GM19438 (cell line): ENCODE data around the gene OR10G8.
"Not testable (repeated sequence)": the region's sequence is repeated elsewhere in the genome, so short reads cannot be mapped to it uniquely, and the experiment has no call there.

ENCODE experiments used
- ATAC-seq: cut with Tn5 transposase; IDR thresholded peaks from one replicate; pipeline ENCODE4 v1.9.1; 2021; ENCODE audit warnings: low read depth; ENCODE audit not compliant: unreplicated experiment

The OR10G8 gene

GRCh38 chr11:124026498-124026897 is at the start of gene OR10G8:
Gene OR10G8, plus strand, starts transcription at chr11:124026798. Its CDS starts 2,825 bp downstream, at chr11:124029623.
- ATAC-seq = no peak

GRCh38 chr11:123977731-123978347 is 48.8 kb upstream of the OR10G8 start, which contains the start of gene OR10S1:
Gene OR10S1, minus strand, starts transcription at chr11:123977781. Its CDS starts 117 bp downstream, at chr11:123977664.
- ATAC-seq = no peak

- ATAC-seq = no peak
These were observed 47.3 kb upstream of the OR10G8 start for GRCh38 chr11:123979311-123979710.

- ATAC-seq = no peak
These were observed 31.5 kb upstream of the OR10G8 start, which contains the start of gene OR10G6 for GRCh38 chr11:123995119-123995518. Gene OR10G6, minus strand, starts transcription at chr11:123995161. Its CDS starts 0 bp downstream, at chr11:123995161.

- ATAC-seq = no peak
These were observed 13.9 kb upstream of the OR10G8 start, which contains the start of gene OR10G4 for GRCh38 chr11:124012697-124013096. Gene OR10G4, plus strand, starts transcription at chr11:124012997. Its CDS starts 2,578 bp downstream, at chr11:124015575.

- not testable (repeated sequence) for ATAC-seq
These were observed 10.8 kb upstream of the OR10G8 start for GRCh38 chr11:124015837-124016236.

GRCh38 chr11:124036666-124037065 is 10.1 kb downstream of the OR10G8 start:
- no peak for ATAC-seq

GRCh38 chr11:124039557-124039956 is 13.0 kb downstream of the OR10G8 start:
- ATAC-seq = no peak

GRCh38 chr11:124041254-124041653 is 14.7 kb downstream of the OR10G8 start, which contains the start of gene OR10G7:
Gene OR10G7, minus strand, starts transcription at chr11:124041325. Its CDS starts 2,324 bp downstream, at chr11:124039001.
- no peak for ATAC-seq

GRCh38 chr11:124043420-124043819 is 16.8 kb downstream of the OR10G8 start:
- no peak for ATAC-seq

GRCh38 chr11:124050748-124051147 is 24.1 kb downstream of the OR10G8 start:
- ATAC-seq = no peak

GRCh38 chr11:124052966-124053365 is 26.4 kb downstream of the OR10G8 start:
- ATAC-seq = no peak

- no peak for ATAC-seq
These were observed 42.1 kb downstream of the OR10G8 start for GRCh38 chr11:124068601-124069110.

- peak; percentile 78 for ATAC-seq
These were observed 43.1 kb downstream of the OR10G8 start for GRCh38 chr11:124069429-124070401.

- peak; percentile 80 for ATAC-seq
These were observed 44.5 kb downstream of the OR10G8 start for GRCh38 chr11:124070915-124071622.

- ATAC-seq = no peak
These were observed 45.0 kb downstream of the OR10G8 start for GRCh38 chr11:124071623-124071948.

GRCh38 chr11:124072147-124072546 is 45.5 kb downstream of the OR10G8 start:
- ATAC-seq = no peak

GRCh38 chr11:124074554-124074953 is 48.0 kb downstream of the OR10G8 start:
- no peak for ATAC-seq

GRCh38 chr11:124075492-124075840 is 48.9 kb downstream of the OR10G8 start:
- no peak for ATAC-seq

- ATAC-seq = peak; percentile 46
These were observed 49.4 kb downstream of the OR10G8 start for GRCh38 chr11:124075841-124076651.
